ENCODE measurements around the gene RXRA. TPM values are rescaled to one million over a fixed set of nuclear protein-coding genes. Genes with fewer than 3 reads are reported as not detected.

Gene RXRA
- total RNA-seq, 6 experiments from 2014 or later = 105 to 165 (median 131) TPM

- peaks cover 0 to 99% (median 52%) of the 10 kb centered on the region in 4 donors for H3K4me1 ChIP-seq
- intact Hi-C loops (cut with DNase I) = loop anchor here in 1 of 2 donors (10.0 kb wide), 1 partner anchor 89 kb away; no protein-coding TSS in a partner anchor
- no peak overlapping the region for H3K27ac ChIP-seq
- TF ChIP-seq CTCF (IDR thresholded peaks at IDR 0.05) (no peak), POLR2A (IDR thresholded peaks at IDR 0.05) (no peak)
- 42% methylated on average over 8 of the region's 12 CpGs for WGBS (ENCODE audit: insufficient coverage, low coverage, low lambda C conversion rate, missing lambda C conversion rate)
- H3K27me3 ChIP-seq = no peaks in the 10 kb centered on the region
- H3K9me3 ChIP-seq = no peaks in the 10 kb centered on the region
- no peak for ATAC-seq
- no peaks in the 10 kb centered on the region for H3K36me3 ChIP-seq
- no peak overlapping the region for H3K4me3 ChIP-seq
- DNase-seq = no peak
Observed at GRCh38 chr9:134345737-134346136, 19.5 kb downstream of the RXRA start.

GRCh38 chr9:134346151-134346550 lies 19.9 kb downstream of the RXRA start:
- intact Hi-C loops (cut with DNase I) = loop anchor here in 1 of 2 donors (10.0 kb wide), 1 partner anchor 89 kb away; no protein-coding TSS in a partner anchor
- peak in 1 of 4 donors; percentile 7 for ATAC-seq
- H3K4me3 ChIP-seq = no peak overlapping the region
- H3K4me1 ChIP-seq = peaks cover 0 to 99% (median 52%) of the 10 kb centered on the region in 4 donors
- WGBS (ENCODE audit: insufficient coverage, low coverage, low lambda C conversion rate, missing lambda C conversion rate) = 20% methylated on average over 4 of the region's 14 CpGs
- TF ChIP-seq POLR2A (IDR thresholded peaks at IDR 0.05) (no peak), CTCF (IDR thresholded peaks at IDR 0.05) (no peak)
- H3K36me3 ChIP-seq = no peaks in the 10 kb centered on the region
- DNase-seq = no peak
- no peak overlapping the region for H3K27ac ChIP-seq
- no peaks in the 10 kb centered on the region for H3K9me3 ChIP-seq
- no peaks in the 10 kb centered on the region for H3K27me3 ChIP-seq

- TF ChIP-seq POLR2A (IDR thresholded peaks at IDR 0.05) = no peak
- no peak for TF ChIP-seq CTCF (IDR thresholded peaks at IDR 0.05)
- Histone ChIP-seq H3K27ac (no peak overlapping the region), H3K36me3 (no peaks in the 10 kb centered on the region), H3K4me3 (no peak overlapping the region), H3K9me3 (no peaks in the 10 kb centered on the region), H3K4me1 (peaks cover 0 to 99% (median 52%) of the 10 kb centered on the region in 4 donors), H3K27me3 (no peaks in the 10 kb centered on the region)
- no peak for DNase-seq
- intact Hi-C loops (cut with DNase I) = loop anchor here in 1 of 2 donors (10.0 kb wide), 1 partner anchor 88 kb away; no protein-coding TSS in a partner anchor
- no peak for ATAC-seq
- 61% methylated on average over 5 of the region's 21 CpGs for WGBS (ENCODE audit: insufficient coverage, low coverage, low lambda C conversion rate, missing lambda C conversion rate)
Observed at GRCh38 chr9:134346840-134347583, 20.8 kb downstream of the RXRA start.

- Histone ChIP-seq H3K36me3 (no peaks in the 10 kb centered on the region), H3K4me1 (peaks cover 0 to 99% (median 52%) of the 10 kb centered on the region in 4 donors), H3K27ac (no peak overlapping the region), H3K9me3 (no peaks in the 10 kb centered on the region), H3K4me3 (no peak overlapping the region), H3K27me3 (no peaks in the 10 kb centered on the region)
- DNase-seq (no peak), ATAC-seq (no peak)
- intact Hi-C loops (cut with DNase I) = loop anchor here in 1 of 2 donors (10.0 kb wide), 1 partner anchor 87 kb away; no protein-coding TSS in a partner anchor
- no peak for TF ChIP-seq POLR2A (IDR thresholded peaks at IDR 0.05)
- no peak for TF ChIP-seq CTCF (IDR thresholded peaks at IDR 0.05)
- 61% methylated on average over 8 of the region's 10 CpGs for WGBS (ENCODE audit: insufficient coverage, low coverage, low lambda C conversion rate, missing lambda C conversion rate)
Observed at GRCh38 chr9:134347996-134348395, 21.7 kb downstream of the RXRA start.
